Spinal cord (tissue), 10 donors: ENCODE results near the gene PCNX1. TPM values are rescaled to one million over a fixed set of nuclear protein-coding genes. Genes with fewer than 3 reads are reported as not detected.

Experiments used
- DNase-seq, 6 donors: peaks; one replicate each; pipeline versions ENCODE4 v3.0.0 to v3.0.0-alpha.2; 2013 to 2015; ENCODE audit warnings: low spot score in 6 of 6, low read depth in 4 of 6
- H3K27ac ChIP-seq: one replicate; pipeline ENCODE4 v1.5.1; 2013; ENCODE audit warnings: low read depth, low read length, control low read depth
- H3K27me3 ChIP-seq: one replicate; pipeline ENCODE4 v1.6.1; 2013; ENCODE audit warnings: low read length; ENCODE audit not compliant: control insufficient read depth, insufficient read depth
- H3K36me3 ChIP-seq: one replicate; pipeline ENCODE4 v1.6.1; 2013; ENCODE audit warnings: low read length; ENCODE audit not compliant: control insufficient read depth, insufficient read depth
- H3K4me1 ChIP-seq: one replicate; pipeline ENCODE4 v1.6.1; 2013; ENCODE audit warnings: low read length; ENCODE audit not compliant: control insufficient read depth, insufficient read depth
- H3K4me3 ChIP-seq: one replicate; pipeline ENCODE4 v1.5.1; 2013; ENCODE audit warnings: low read depth, low read length, control low read depth
- H3K9me3 ChIP-seq: one replicate; pipeline ENCODE4 v1.6.1; 2013; ENCODE audit warnings: low read length; ENCODE audit not compliant: control insufficient read depth, insufficient read depth
- WGBS: methylation state at CpG from one replicate; pipeline ENCODE4 v1.1.5; 2013; ENCODE audit warnings: missing lambda C conversion rate; ENCODE audit not compliant: insufficient coverage; 5-methylcytosine and 5-hydroxymethylcytosine counted together
- polyA plus RNA-seq, 2 donors: library from polyadenylated mRNA; unstranded; fragments of 120-200 nt; gene quantifications; one replicate each; pipeline ENCODE4 v1.2.1, GENCODE V29; 2013; ENCODE audit not compliant: insufficient read length in 2 of 2
- total RNA-seq, 2 donors: library from RNA; depleted of rRNA in 1 of 2; stranded (reverse); fragments of 120-200 nt in 1 of 2; fragments of >200 nt in 1 of 2; gene quantifications; one replicate each; pipeline versions ENCODE4 v1.2.3 to v1.2.4, GENCODE V29; 2013 to 2014
- donor health status: healthy.

Gene PCNX1
- total and polyA plus RNA-seq, 4 donors: 30.8 to 140 (median 47.0) TPM

DNA sequence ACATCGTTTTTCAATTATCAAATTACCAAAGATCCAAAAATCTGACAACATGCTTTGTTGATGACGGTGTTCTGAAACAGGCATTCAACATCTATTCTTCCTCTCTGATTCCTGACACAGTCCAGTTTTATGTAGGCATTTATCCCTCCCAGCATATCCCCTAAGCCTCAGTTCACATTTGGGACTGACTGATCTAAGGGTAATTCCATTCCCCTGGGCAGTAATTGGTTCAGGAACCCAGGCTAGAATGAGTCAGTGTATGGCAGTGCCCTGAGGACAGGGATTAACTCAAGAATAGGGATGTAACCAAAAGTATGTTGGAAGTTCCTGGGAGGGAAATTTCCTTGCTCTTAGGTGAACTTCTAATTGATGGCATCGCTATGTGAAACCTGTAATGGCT, 10.3 kb upstream of the PCNX1 start:
- no peak overlapping the region for H3K4me3 ChIP-seq
- DNase-seq: no peak
- H3K27me3 ChIP-seq: no peaks in the 10 kb centered on the region
- no peaks in the 10 kb centered on the region for H3K9me3 ChIP-seq
- no peak overlapping the region for H3K27ac ChIP-seq
- no peaks in the 10 kb centered on the region for H3K4me1 ChIP-seq
- H3K36me3 ChIP-seq: no peaks in the 10 kb centered on the region
- WGBS: 100% methylated on average over 3 of the region's 3 CpGs

DNA sequence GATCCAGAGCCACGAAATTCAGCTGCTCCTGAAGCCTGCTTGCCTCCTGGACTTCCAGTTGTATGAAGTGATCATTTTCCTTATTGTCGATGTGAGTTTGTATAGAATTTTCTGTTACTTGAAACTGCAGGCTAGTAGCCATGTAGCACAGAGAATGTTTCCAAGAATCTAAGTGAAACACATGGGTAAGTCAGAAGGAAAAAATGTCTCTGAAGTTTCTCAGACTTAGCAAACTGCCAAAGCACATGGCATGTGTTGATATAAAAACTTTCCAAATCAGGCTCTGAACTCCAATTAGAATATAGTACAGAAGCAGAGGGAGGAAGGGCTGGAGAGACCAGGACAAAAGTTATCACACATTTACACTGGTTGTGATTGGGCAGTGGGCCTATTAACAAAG, 9.8 kb upstream of the PCNX1 start:
- WGBS: 100% methylated on average over 1 of the region's 2 CpGs
- DNase-seq: peak in 1 of 6 donors; percentile 90

DNA sequence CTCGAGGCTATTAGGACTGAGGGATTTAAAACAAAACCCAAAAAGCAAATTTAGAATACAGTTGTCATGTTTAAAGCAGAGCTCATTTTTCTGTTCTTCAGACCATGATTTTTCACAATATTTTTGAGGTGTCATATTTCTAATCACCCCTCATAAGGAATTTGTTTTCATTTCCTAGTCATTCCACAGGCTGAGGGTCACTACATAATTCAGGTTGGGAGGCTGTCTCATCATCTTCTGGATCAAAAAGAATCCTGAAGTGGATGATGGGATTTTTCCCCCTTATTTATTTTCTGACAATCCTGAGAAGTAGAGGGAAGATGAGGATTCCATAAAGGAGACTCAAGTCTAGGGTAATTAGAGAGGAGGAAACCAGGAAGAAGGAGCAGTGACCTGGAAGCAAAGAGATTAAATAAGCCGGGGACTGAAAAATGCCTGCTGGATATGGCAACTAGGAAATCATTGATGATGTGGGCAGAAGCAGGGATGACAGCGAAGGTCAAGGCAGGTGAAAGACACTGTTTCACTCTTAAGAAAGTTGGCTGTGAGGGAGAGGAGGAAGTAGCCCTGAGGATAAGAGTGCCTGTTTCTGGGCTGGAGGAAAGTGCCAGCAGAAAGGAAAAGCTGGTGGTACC, 9.0 kb upstream of the PCNX1 start:
- Histone ChIP-seq H3K27me3 (no peaks in the 10 kb centered on the region), H3K9me3 (no peaks in the 10 kb centered on the region), H3K4me3 (no peak overlapping the region), H3K4me1 (no peaks in the 10 kb centered on the region), H3K27ac (no peak overlapping the region), H3K36me3 (no peaks in the 10 kb centered on the region)
- WGBS: 85% methylated on average over 2 of the region's 3 CpGs
- no peak for DNase-seq

More for the DNA sequence above, 9.8 kb upstream of the PCNX1 start:
- Histone ChIP-seq H3K27ac (no peak overlapping the region), H3K4me1 (no peaks in the 10 kb centered on the region), H3K4me3 (no peak overlapping the region), H3K36me3 (no peaks in the 10 kb centered on the region), H3K9me3 (no peaks in the 10 kb centered on the region), H3K27me3 (no peaks in the 10 kb centered on the region)

DNA sequence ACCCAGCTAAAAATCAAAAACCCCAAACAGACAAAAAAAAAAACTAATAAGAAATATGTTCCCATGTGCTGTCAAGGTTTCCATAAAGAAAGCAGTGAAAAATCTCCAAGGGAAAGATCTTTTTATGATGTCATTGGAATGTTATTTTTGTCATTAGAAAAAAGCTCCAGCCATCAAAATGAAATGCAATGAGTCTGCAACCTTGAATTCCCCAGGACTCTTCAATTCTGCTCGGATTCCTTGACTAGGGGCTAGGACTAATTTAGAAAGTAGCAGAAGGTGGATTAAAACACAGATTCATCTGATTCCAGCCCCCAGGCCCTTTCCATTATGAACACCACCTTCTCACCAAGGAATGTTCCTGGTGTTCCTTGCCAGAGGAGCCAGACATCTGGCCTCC, 6.0 kb upstream of the PCNX1 start:
- Histone ChIP-seq H3K36me3 (no peaks in the 10 kb centered on the region), H3K4me3 (no peak overlapping the region), H3K9me3 (no peaks in the 10 kb centered on the region), H3K27me3 (no peaks in the 10 kb centered on the region), H3K27ac (no peak overlapping the region), H3K4me1 (no peaks in the 10 kb centered on the region)
- no peak for DNase-seq
- 20% methylated on average over 1 of the region's 1 CpG for WGBS

DNA sequence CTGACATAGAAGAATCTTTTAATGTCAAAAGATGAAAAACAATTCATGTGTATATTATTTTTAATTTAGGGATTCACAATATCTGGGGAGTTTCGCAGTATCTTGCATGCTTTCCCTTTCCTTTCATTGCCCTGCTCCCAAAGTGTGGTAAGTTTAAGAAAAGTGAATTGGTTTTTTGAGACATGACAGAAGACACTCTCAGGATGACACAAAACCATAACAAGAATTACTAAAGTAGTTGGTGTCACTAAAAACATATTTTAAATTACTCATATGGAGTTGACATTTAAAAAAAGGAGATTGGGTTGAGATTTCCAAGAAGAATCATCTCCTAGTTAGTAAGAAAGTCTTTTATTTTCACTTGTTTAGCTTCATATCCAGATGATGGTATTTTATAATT, 5.1 kb upstream of the PCNX1 start:
- no peak overlapping the region for H3K27ac ChIP-seq
- H3K9me3 ChIP-seq: no peaks in the 10 kb centered on the region
- no peak for DNase-seq
- H3K4me1 ChIP-seq: no peaks in the 10 kb centered on the region
- no CpG with 5 or more reads among the region's 1 CpG for WGBS
- no peak overlapping the region for H3K4me3 ChIP-seq
- no peaks in the 10 kb centered on the region for H3K36me3 ChIP-seq
- no peaks in the 10 kb centered on the region for H3K27me3 ChIP-seq

DNA sequence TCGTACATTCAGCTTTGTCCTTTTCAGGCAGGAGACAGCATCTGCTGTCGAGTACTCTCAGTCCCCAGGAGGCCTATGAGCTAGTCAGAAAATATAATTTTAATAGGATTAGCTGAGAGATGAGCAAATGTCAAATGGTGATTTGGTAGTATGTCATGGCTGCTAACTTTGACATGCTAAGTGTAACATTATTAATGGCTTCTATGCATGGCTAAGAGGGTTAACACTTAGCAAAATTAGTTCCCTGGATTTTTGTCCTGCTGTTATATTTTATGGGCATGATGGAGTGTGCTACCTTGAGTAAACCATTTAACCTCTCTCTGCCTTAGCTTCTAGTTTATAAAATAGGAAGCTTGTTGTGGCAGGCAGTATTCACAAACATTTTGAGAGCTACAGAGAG, 2.9 kb upstream of the PCNX1 start:
- DNase-seq: no peak
- H3K9me3 ChIP-seq: no peaks in the 10 kb centered on the region
- H3K4me1 ChIP-seq: no peaks in the 10 kb centered on the region
- H3K27me3 ChIP-seq: no peaks in the 10 kb centered on the region
- H3K36me3 ChIP-seq: no peaks in the 10 kb centered on the region
- H3K27ac ChIP-seq: no peak overlapping the region
- H3K4me3 ChIP-seq: no peak overlapping the region
- WGBS: 86% methylated on average over 2 of the region's 2 CpGs

DNA sequence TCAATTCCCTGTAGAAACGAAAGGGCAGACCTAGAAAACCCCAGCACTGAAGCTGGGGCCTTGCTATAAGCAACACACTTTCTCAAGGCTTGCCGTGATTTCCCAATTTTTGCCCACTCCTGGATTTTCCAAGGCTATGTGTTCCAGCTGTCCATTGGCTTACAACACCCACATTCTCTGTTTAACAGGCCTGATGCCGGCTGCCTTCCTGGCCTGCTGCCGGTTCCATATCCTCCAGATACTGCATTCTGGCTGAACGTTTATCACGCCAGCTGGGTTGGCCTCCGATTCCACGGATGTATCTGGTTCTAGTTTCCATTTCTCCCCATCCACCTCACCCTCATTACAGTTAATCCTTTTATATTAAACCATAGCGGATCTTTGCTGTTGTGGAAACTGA, 2.0 kb upstream of the PCNX1 start:
- no peaks in the 10 kb centered on the region for H3K9me3 ChIP-seq
- H3K36me3 ChIP-seq: no peaks in the 10 kb centered on the region
- 78% methylated on average over 6 of the region's 9 CpGs for WGBS
- H3K27ac ChIP-seq: no peak overlapping the region
- H3K4me3 ChIP-seq: no peak overlapping the region
- DNase-seq: peak in 2 of 6 donors; percentile 58 to 72
- no peaks in the 10 kb centered on the region for H3K27me3 ChIP-seq
- H3K4me1 ChIP-seq: no peaks in the 10 kb centered on the region

DNA sequence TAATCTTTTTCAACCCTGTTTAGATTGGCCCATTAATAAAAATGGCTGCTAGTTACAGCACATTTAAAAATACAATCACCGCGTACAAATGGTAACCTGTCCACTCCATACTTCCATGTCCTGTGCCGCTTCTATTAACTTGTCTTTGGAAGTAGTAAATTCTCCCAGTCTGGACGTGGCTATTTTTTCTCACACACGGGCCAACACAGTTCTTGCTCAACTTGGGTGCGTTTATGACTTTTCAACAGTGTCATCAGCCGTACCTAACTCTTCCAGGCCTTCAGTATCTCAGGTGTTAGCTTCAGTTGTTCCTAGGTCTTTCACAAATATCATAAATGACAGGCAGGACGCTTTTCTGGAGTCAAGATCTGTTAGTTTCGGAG, 475 bp upstream of the PCNX1 start:
- H3K4me3 ChIP-seq: peak overlapping the region; percentile 71
- H3K36me3 ChIP-seq: no peaks in the 10 kb centered on the region
- H3K27me3 ChIP-seq: no peaks in the 10 kb centered on the region
- DNase-seq: no peak
- 22% methylated on average over 7 of the region's 9 CpGs for WGBS
- no peaks in the 10 kb centered on the region for H3K9me3 ChIP-seq
- H3K27ac ChIP-seq: peak overlapping the region; percentile 86
- peaks cover 1% of the 10 kb centered on the region for H3K4me1 ChIP-seq

DNA sequence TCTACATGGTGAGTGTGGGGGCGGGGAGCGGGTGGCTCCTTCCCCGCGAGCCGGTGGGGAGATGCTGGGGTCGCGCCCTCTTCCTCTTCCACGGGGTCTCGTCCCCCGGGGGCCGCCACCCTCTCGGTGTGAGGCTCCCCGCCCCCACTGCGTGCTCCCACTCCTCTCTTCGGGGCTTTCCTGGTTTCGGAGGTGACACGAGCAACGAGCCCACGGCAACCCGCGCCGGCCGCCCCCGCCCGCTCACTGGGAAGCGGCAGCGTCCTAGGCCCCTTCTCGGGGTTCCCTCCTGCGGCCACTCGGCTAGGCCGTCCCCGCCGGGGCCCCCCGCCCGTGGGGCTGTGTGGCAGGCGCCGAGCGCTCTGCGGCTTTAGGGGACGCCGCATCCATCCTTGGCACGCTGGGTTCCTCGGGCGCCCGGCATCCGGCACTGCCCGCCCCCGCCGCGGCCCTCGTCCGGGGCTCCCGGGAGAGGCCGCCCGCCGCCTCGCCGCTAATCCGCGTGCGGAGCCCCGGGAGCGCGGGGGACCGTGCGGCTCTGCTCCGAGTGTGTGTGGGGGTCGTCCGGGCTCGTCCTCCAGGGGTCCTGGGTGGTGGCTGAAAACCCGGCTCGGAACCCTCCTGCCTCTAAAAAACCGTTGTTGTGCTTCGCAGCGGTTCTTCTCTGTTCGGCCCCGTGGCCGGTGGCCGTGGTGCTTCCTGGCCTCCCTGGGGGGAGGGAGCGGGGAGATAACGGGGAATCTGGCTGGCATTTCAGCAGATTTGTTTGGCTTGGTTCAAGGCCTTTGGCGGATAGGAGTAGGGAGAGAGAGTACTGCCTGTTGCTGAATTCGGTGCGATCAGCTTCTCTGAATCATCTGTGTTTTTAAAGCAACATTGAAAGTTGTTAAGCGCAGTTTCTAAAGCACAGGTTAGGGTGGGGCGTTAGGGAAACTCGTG, 1.0 kb downstream of the PCNX1 start:
- H3K4me1 ChIP-seq: peaks cover 5% of the 10 kb centered on the region
- 0% methylated on average over 87 of the region's 87 CpGs for WGBS
- H3K9me3 ChIP-seq: no peaks in the 10 kb centered on the region
- H3K36me3 ChIP-seq: no peaks in the 10 kb centered on the region
- H3K27me3 ChIP-seq: no peaks in the 10 kb centered on the region
- H3K27ac ChIP-seq: peak overlapping the region; percentile 91
- H3K4me3 ChIP-seq: peak overlapping the region; percentile 92
- DNase-seq: peak in 2 of 6 donors; percentile 64 to 74
